ENCODE results near the gene OSTN.

DNA sequence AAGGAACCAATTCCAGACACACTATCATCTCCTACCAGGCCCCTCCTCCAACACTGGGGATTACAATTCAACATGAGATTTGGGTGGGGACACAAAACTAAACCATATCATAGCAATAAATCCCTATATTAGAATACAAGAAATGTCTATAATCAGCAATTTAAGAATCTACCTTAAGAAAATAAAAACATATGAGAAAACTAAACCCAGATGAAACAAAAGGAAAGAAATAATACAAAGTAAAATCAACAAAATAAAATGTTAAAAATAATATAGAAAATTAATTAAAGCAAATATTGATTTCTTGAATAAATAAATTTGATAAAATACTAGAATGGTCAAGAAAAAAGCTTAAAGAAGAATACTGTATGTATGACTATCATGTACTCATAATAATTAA lies 6.1 kb upstream of the OSTN start:
- TF ChIP-seq EZH2 (IDR thresholded peaks at IDR 0.05; ENCODE audit: low read length, unreplicated experiment), result no peak
- TF ChIP-seq, protein P1, sequence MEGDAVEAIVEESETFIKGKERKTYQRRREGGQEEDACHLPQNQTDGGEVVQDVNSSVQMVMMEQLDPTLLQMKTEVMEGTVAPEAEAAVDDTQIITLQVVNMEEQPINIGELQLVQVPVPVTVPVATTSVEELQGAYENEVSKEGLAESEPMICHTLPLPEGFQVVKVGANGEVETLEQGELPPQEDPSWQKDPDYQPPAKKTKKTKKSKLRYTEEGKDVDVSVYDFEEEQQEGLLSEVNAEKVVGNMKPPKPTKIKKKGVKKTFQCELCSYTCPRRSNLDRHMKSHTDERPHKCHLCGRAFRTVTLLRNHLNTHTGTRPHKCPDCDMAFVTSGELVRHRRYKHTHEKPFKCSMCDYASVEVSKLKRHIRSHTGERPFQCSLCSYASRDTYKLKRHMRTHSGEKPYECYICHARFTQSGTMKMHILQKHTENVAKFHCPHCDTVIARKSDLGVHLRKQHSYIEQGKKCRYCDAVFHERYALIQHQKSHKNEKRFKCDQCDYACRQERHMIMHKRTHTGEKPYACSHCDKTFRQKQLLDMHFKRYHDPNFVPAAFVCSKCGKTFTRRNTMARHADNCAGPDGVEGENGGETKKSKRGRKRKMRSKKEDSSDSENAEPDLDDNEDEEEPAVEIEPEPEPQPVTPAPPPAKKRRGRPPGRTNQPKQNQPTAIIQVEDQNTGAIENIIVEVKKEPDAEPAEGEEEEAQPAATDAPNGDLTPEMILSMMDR (conservative IDR thresholded peaks at IDR 0.05; ENCODE audit: low read depth, low read length), result no peak

Measured in PC-3 (cell line).